ENCODE data around the gene POLR2L. TPM values are rescaled to one million over a fixed set of nuclear protein-coding genes. Genes with fewer than 3 reads are reported as not detected.

Gene POLR2L
- total and polyA plus RNA-seq, 2 experiments from 2014 or later, result 113 to 804 TPM

DNA sequence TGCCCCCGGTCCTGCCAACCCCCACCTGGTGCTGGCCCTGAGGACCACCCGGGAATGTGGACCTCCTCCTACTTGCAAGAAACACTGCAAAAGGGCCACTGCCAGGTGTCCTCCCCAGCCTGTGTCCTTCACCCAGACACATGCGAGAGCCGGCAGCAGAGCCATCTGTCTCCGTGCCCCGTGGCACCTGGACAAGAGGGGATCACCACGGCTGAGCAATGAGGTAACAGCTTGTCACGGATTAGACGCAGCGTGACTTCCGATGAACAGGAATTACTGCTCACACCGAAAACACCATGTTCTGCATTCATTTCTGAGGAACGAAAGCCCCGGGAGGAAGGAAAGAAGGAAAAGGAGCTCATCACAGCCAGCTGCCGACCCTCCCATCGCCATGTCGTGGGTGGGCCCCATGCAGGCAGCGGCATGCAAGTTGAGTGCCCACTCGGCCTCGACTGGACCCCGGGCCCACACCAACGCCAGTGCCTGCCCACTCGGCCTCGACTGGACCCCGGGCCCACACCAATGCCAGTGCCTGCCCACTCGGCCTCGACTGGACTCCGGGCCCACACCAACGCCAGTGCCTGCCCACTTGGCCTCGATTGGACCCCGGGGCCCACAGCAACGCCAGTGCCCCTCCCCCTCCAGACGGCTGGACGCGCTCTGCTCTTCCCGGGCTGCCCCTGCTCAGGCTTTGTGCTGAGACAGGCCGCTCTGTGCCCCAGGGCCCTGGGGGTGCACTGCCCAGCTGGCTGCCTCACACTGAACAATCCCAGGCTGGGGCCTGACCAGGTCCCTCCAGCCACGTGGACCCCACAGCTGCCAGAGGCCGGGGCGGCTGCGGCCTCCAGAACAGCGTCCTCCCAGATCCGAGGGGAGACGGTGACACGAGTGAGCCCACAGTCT, 46.2 kb upstream of the POLR2L start:
- TF ChIP-seq EZH2 (IDR thresholded peaks at IDR 0.05; ENCODE audit: insufficient read depth, poor library complexity, severe bottlenecking), result no peak
- no peak for TF ChIP-seq EZH2phosphoT487 (IDR thresholded peaks at IDR 0.05; ENCODE audit: insufficient read depth, low read depth)
- H3K4me2 ChIP-seq (ENCODE audit: unreplicated experiment), result no peak overlapping the region
- H3F3A ChIP-seq (ENCODE audit: insufficient read depth), result no peaks in the 10 kb centered on the region
- H3K36me3 ChIP-seq (ENCODE audit: low read depth), result no peaks in the 10 kb centered on the region
- in situ Hi-C loops (cut with MboI), result no loop called here
- no peak for DNase-seq
- H4K20me1 ChIP-seq (ENCODE audit: insufficient read depth), result no peaks in the 10 kb centered on the region
- no peaks in the 10 kb centered on the region for H3K4me1 ChIP-seq (ENCODE audit: insufficient read depth)
- no peaks in the 10 kb centered on the region for H3K27me3 ChIP-seq (replicated peaks; ENCODE audit: insufficient read depth)
- WGBS, 2 experiments (ENCODE audit: low coverage in 1 of 2, low lambda C conversion rate in 2 of 2, missing lambda C conversion rate in 2 of 2), result 89 to 92% methylated on average over 33 to 43 of the region's 45 CpGs
- no peaks in the 10 kb centered on the region for H3K9me2 ChIP-seq (ENCODE audit: insufficient read depth)
- H3K27ac ChIP-seq, result no peak overlapping the region
- H3K79me2 ChIP-seq (ENCODE audit: insufficient read depth), result no peaks in the 10 kb centered on the region
- no peak overlapping the region for H3K9ac ChIP-seq
- no peak overlapping the region for H2AFZ ChIP-seq
- no peaks in the 10 kb centered on the region for H3K9me3 ChIP-seq (ENCODE audit: low read depth)
- H3K4me3 ChIP-seq, result no peak overlapping the region

DNA sequence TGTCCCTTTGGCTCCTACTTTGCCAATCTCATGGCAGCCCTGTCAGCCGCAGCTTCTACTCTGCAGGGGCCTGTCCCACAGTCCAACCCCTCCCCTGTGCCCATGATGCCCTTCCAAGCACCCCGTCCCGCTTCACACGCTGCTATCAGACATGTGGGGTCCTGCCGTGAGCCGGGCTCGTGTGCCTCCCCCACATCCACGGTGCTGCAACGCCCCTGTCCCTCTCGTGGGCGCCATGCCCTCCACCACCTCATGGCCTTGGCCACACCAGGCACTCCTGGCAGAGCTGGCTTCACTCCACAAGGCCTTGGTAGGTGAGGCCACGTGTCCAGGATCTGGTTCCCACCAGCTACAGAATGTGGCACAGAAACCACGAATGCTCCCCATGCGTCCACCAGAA, 45.3 kb upstream of the POLR2L start:
- in situ Hi-C loops (cut with MboI), result no loop called here
- no peak overlapping the region for H3K9ac ChIP-seq

GRCh38 chr11:886568-886967, 44.2 kb upstream of the POLR2L start:
- TF ChIP-seq EZH2 (IDR thresholded peaks at IDR 0.05; ENCODE audit: insufficient read depth, poor library complexity, severe bottlenecking), result no peak
- TF ChIP-seq EZH2phosphoT487 (IDR thresholded peaks at IDR 0.05; ENCODE audit: insufficient read depth, low read depth), result no peak
- Histone ChIP-seq H3K9ac (no peak overlapping the region), H3F3A (ENCODE audit: insufficient read depth) (no peaks in the 10 kb centered on the region), H3K79me2 (ENCODE audit: insufficient read depth) (no peaks in the 10 kb centered on the region), H2AFZ (no peak overlapping the region), H3K4me2 (ENCODE audit: unreplicated experiment) (no peak overlapping the region), H3K27ac (no peak overlapping the region), H4K20me1 (ENCODE audit: insufficient read depth) (no peaks in the 10 kb centered on the region), H3K36me3 (ENCODE audit: low read depth) (no peaks in the 10 kb centered on the region), H3K27me3 (replicated peaks; ENCODE audit: insufficient read depth) (no peaks in the 10 kb centered on the region), H3K4me1 (ENCODE audit: insufficient read depth) (no peaks in the 10 kb centered on the region), H3K4me3 (no peak overlapping the region), H3K9me2 (ENCODE audit: insufficient read depth) (no peaks in the 10 kb centered on the region), H3K9me3 (ENCODE audit: low read depth) (no peaks in the 10 kb centered on the region)
- in situ Hi-C loops (cut with MboI), result no loop called here
- DNase-seq, result no peak
- 93 to 95% methylated on average over 17 of the region's 17 CpGs for WGBS, 2 experiments (ENCODE audit: low coverage in 1 of 2, low lambda C conversion rate in 2 of 2, missing lambda C conversion rate in 2 of 2)

More for the DNA sequence above, 45.3 kb upstream of the POLR2L start:
- no peak for TF ChIP-seq EZH2phosphoT487 (IDR thresholded peaks at IDR 0.05; ENCODE audit: insufficient read depth, low read depth)
- TF ChIP-seq EZH2 (IDR thresholded peaks at IDR 0.05; ENCODE audit: insufficient read depth, poor library complexity, severe bottlenecking), result no peak
- Histone ChIP-seq H3K27ac (no peak overlapping the region), H3K4me2 (ENCODE audit: unreplicated experiment) (no peak overlapping the region), H3K9me3 (ENCODE audit: low read depth) (no peaks in the 10 kb centered on the region), H2AFZ (no peak overlapping the region), H3K4me1 (ENCODE audit: insufficient read depth) (no peaks in the 10 kb centered on the region), H3K36me3 (ENCODE audit: low read depth) (no peaks in the 10 kb centered on the region), H3K9me2 (ENCODE audit: insufficient read depth) (no peaks in the 10 kb centered on the region), H3F3A (ENCODE audit: insufficient read depth) (no peaks in the 10 kb centered on the region), H3K79me2 (ENCODE audit: insufficient read depth) (no peaks in the 10 kb centered on the region), H3K27me3 (replicated peaks; ENCODE audit: insufficient read depth) (no peaks in the 10 kb centered on the region), H4K20me1 (ENCODE audit: insufficient read depth) (no peaks in the 10 kb centered on the region), H3K4me3 (no peak overlapping the region)
- no peak for DNase-seq
- 94 to 95% methylated on average over 14 of the region's 14 CpGs for WGBS, 2 experiments (ENCODE audit: low coverage in 1 of 2, low lambda C conversion rate in 2 of 2, missing lambda C conversion rate in 2 of 2)

GRCh38 chr11:884578-885070, 42.3 kb upstream of the POLR2L start:
- Histone ChIP-seq H3K4me3 (no peak overlapping the region), H3K4me2 (ENCODE audit: unreplicated experiment) (no peak overlapping the region), H3F3A (ENCODE audit: insufficient read depth) (no peaks in the 10 kb centered on the region), H3K27ac (no peak overlapping the region), H2AFZ (no peak overlapping the region), H3K9me3 (ENCODE audit: low read depth) (no peaks in the 10 kb centered on the region), H3K79me2 (ENCODE audit: insufficient read depth) (no peaks in the 10 kb centered on the region), H3K9ac (no peak overlapping the region), H4K20me1 (ENCODE audit: insufficient read depth) (no peaks in the 10 kb centered on the region), H3K4me1 (ENCODE audit: insufficient read depth) (no peaks in the 10 kb centered on the region), H3K9me2 (ENCODE audit: insufficient read depth) (no peaks in the 10 kb centered on the region), H3K36me3 (ENCODE audit: low read depth) (no peaks in the 10 kb centered on the region), H3K27me3 (replicated peaks; ENCODE audit: insufficient read depth) (no peaks in the 10 kb centered on the region)
- no peak for DNase-seq
- in situ Hi-C loops (cut with MboI), result no loop called here
- TF ChIP-seq EZH2 (IDR thresholded peaks at IDR 0.05; ENCODE audit: insufficient read depth, poor library complexity, severe bottlenecking) (no peak), EZH2phosphoT487 (IDR thresholded peaks at IDR 0.05; ENCODE audit: insufficient read depth, low read depth) (no peak)
- 84 to 89% methylated on average over 16 of the region's 16 CpGs for WGBS, 2 experiments (ENCODE audit: low coverage in 1 of 2, low lambda C conversion rate in 2 of 2, missing lambda C conversion rate in 2 of 2)

Measured in GM23248 (cell line).